Hepatocyte (in vitro differentiated cells): ENCODE results near the gene ATP6V0B.

Source experiments
- EZH2 ChIP-seq: fragments of 200-600 bp; sonication (generic); IDR thresholded peaks from 2 replicates; pipeline ENCODE4 v1.6.1; 2016; ENCODE audit warnings: antibody characterized with exemption, mild to moderate bottlenecking, borderline replicate concordance
- TF ChIP-seq, protein P1 (sequence below): fragments of 200-600 bp; sonication (generic); IDR thresholded peaks from 2 replicates; pipeline ENCODE4 v1.5.1; 2016; ENCODE audit warnings: antibody characterized with exemption, mild to moderate bottlenecking; ENCODE audit not compliant: poor library complexity

- no peak for TF ChIP-seq EZH2
- TF ChIP-seq, protein P1, sequence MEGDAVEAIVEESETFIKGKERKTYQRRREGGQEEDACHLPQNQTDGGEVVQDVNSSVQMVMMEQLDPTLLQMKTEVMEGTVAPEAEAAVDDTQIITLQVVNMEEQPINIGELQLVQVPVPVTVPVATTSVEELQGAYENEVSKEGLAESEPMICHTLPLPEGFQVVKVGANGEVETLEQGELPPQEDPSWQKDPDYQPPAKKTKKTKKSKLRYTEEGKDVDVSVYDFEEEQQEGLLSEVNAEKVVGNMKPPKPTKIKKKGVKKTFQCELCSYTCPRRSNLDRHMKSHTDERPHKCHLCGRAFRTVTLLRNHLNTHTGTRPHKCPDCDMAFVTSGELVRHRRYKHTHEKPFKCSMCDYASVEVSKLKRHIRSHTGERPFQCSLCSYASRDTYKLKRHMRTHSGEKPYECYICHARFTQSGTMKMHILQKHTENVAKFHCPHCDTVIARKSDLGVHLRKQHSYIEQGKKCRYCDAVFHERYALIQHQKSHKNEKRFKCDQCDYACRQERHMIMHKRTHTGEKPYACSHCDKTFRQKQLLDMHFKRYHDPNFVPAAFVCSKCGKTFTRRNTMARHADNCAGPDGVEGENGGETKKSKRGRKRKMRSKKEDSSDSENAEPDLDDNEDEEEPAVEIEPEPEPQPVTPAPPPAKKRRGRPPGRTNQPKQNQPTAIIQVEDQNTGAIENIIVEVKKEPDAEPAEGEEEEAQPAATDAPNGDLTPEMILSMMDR: no peak
These were observed 48.9 kb upstream of the ATP6V0B start for GRCh38 chr1:43925846-43926245.
